ENCODE results near the gene SLC2A9. TPM values are rescaled to one million over a fixed set of nuclear protein-coding genes. Genes with fewer than 3 reads are reported as not detected.

SLC2A9 gene
- total RNA-seq, 1 donor from 2014 or later = 0.54 TPM

GRCh38 chr4:10030972-10031667, 9.8 kb upstream of the SLC2A9 start:
- Histone ChIP-seq H3K36me3 (ENCODE audit: insufficient read depth, low read length) (no peaks in the 10 kb centered on the region), H3K27ac (ENCODE audit: low read depth, low read length) (no peak overlapping the region), H4K20me1 (ENCODE audit: insufficient read depth, low read length) (no peaks in the 10 kb centered on the region), H3K4me1 (ENCODE audit: insufficient read depth, low read length) (peaks cover 31% of the 10 kb centered on the region), H3K79me2 (ENCODE audit: insufficient read depth, low read length) (no peaks in the 10 kb centered on the region), H3K4me3 (ENCODE audit: insufficient read depth, low read depth, low read length) (no peak overlapping the region), H3K4me2 (ENCODE audit: low read length) (peak overlapping the region; percentile 70), H3K9ac (ENCODE audit: low read length) (no peak overlapping the region), H2AFZ (ENCODE audit: low read depth, low read length) (no peak overlapping the region), H3K9me3 (ENCODE audit: insufficient read depth, low read depth, low read length) (no peaks in the 10 kb centered on the region), H3K27me3 (ENCODE audit: insufficient read depth, low read length) (no peaks in the 10 kb centered on the region)
- Mint-ChIP-seq H3K4me3 (ENCODE audit: unreplicated experiment) (no peak overlapping the region), H3K4me1 (ENCODE audit: low read depth, unreplicated experiment) (peaks cover 32% of the 10 kb centered on the region), H3K27me3 (ENCODE audit: low read depth, unreplicated experiment) (peaks cover 18% of the 10 kb centered on the region), H3K9me3 (ENCODE audit: unreplicated experiment) (no peaks in the 10 kb centered on the region), H3K36me3 (ENCODE audit: low read depth, unreplicated experiment) (no peaks in the 10 kb centered on the region), H3K27ac (ENCODE audit: unreplicated experiment) (no peak overlapping the region)
- no peak for DNase-seq (ENCODE audit: low read depth)
- TF ChIP-seq EZH2 (IDR thresholded peaks at IDR 0.05; ENCODE audit: insufficient read depth, low read length) = no peak
- TF ChIP-seq CTCF (IDR thresholded peaks at IDR 0.05; ENCODE audit: insufficient read depth, low read depth, low read length) = no peak
- FAIRE-seq = no peak

GRCh38 chr4:10029403-10029802, 8.1 kb upstream of the SLC2A9 start:
- no peaks in the 10 kb centered on the region for H3K36me3 Mint-ChIP-seq (ENCODE audit: low read depth, unreplicated experiment)
- peaks cover 32% of the 10 kb centered on the region for H3K4me1 Mint-ChIP-seq (ENCODE audit: low read depth, unreplicated experiment)
- no peaks in the 10 kb centered on the region for H3K36me3 ChIP-seq (ENCODE audit: insufficient read depth, low read length)
- no peak overlapping the region for H3K4me3 Mint-ChIP-seq (ENCODE audit: unreplicated experiment)
- H3K9me3 ChIP-seq (ENCODE audit: insufficient read depth, low read depth, low read length) = no peaks in the 10 kb centered on the region
- TF ChIP-seq EZH2 (IDR thresholded peaks at IDR 0.05; ENCODE audit: insufficient read depth, low read length) (no peak), CTCF (IDR thresholded peaks at IDR 0.05; ENCODE audit: insufficient read depth, low read depth, low read length) (no peak)
- no peak overlapping the region for H2AFZ ChIP-seq (ENCODE audit: low read depth, low read length)
- no peak overlapping the region for H3K27ac Mint-ChIP-seq (ENCODE audit: unreplicated experiment)
- H3K9ac ChIP-seq (ENCODE audit: low read length) = no peak overlapping the region
- peaks cover 1% of the 10 kb centered on the region for H3K9me3 Mint-ChIP-seq (ENCODE audit: unreplicated experiment)
- no peaks in the 10 kb centered on the region for H3K27me3 ChIP-seq (ENCODE audit: insufficient read depth, low read length)
- DNase-seq (ENCODE audit: low read depth) = no peak
- no peak overlapping the region for H3K4me2 ChIP-seq (ENCODE audit: low read length)
- no peak for FAIRE-seq
- peaks cover 20% of the 10 kb centered on the region for H3K27me3 Mint-ChIP-seq (ENCODE audit: low read depth, unreplicated experiment)
- no peaks in the 10 kb centered on the region for H4K20me1 ChIP-seq (ENCODE audit: insufficient read depth, low read length)
- H3K4me3 ChIP-seq (ENCODE audit: insufficient read depth, low read depth, low read length) = no peak overlapping the region
- peaks cover 31% of the 10 kb centered on the region for H3K4me1 ChIP-seq (ENCODE audit: insufficient read depth, low read length)
- no peaks in the 10 kb centered on the region for H3K79me2 ChIP-seq (ENCODE audit: insufficient read depth, low read length)
- H3K27ac ChIP-seq (ENCODE audit: low read depth, low read length) = no peak overlapping the region

- Histone ChIP-seq H4K20me1 (ENCODE audit: insufficient read depth, low read length) (no peaks in the 10 kb centered on the region), H3K27ac (ENCODE audit: low read depth, low read length) (no peak overlapping the region), H3K9ac (ENCODE audit: low read length) (no peak overlapping the region), H2AFZ (ENCODE audit: low read depth, low read length) (no peak overlapping the region), H3K9me3 (ENCODE audit: insufficient read depth, low read depth, low read length) (no peaks in the 10 kb centered on the region), H3K4me2 (ENCODE audit: low read length) (no peak overlapping the region), H3K27me3 (ENCODE audit: insufficient read depth, low read length) (no peaks in the 10 kb centered on the region), H3K4me3 (ENCODE audit: insufficient read depth, low read depth, low read length) (no peak overlapping the region), H3K4me1 (ENCODE audit: insufficient read depth, low read length) (peaks cover 28% of the 10 kb centered on the region), H3K36me3 (ENCODE audit: insufficient read depth, low read length) (no peaks in the 10 kb centered on the region), H3K79me2 (ENCODE audit: insufficient read depth, low read length) (no peaks in the 10 kb centered on the region)
- DNase-seq (ENCODE audit: low read depth) = no peak
- TF ChIP-seq EZH2 (IDR thresholded peaks at IDR 0.05; ENCODE audit: insufficient read depth, low read length) = no peak
- TF ChIP-seq CTCF (IDR thresholded peaks at IDR 0.05; ENCODE audit: insufficient read depth, low read depth, low read length) = no peak
- Mint-ChIP-seq H3K4me1 (ENCODE audit: low read depth, unreplicated experiment) (peaks cover 33% of the 10 kb centered on the region), H3K9me3 (ENCODE audit: unreplicated experiment) (peaks cover 1% of the 10 kb centered on the region), H3K4me3 (ENCODE audit: unreplicated experiment) (no peak overlapping the region), H3K36me3 (ENCODE audit: low read depth, unreplicated experiment) (no peaks in the 10 kb centered on the region), H3K27ac (ENCODE audit: unreplicated experiment) (no peak overlapping the region), H3K27me3 (ENCODE audit: low read depth, unreplicated experiment) (peaks cover 20% of the 10 kb centered on the region)
- FAIRE-seq = no peak
Measured at GRCh38 chr4:10028910-10029309, 7.6 kb upstream of the SLC2A9 start.

Measured in astrocyte (in vitro differentiated cells and primary cell).